ENCODE measurements around the gene MYOM3. TPM values are rescaled to one million over a fixed set of nuclear protein-coding genes. Genes with fewer than 3 reads are reported as not detected.

Gene MYOM3
- total RNA-seq, 2 donors from 2014 or later, result 0.11 to 0.15 TPM

- H3K36me3 Mint-ChIP-seq (ENCODE audit: low read depth), result no peaks in the 10 kb centered on the region
- no peak overlapping the region for H3K4me3 ChIP-seq (ENCODE audit: low read length)
Measured at GRCh38 chr1:24122776-24123175, 10.8 kb upstream of the MYOM3 start.

GRCh38 chr1:24121406-24121805 is 9.5 kb upstream of the MYOM3 start:
- Mint-ChIP-seq H3K27me3 (ENCODE audit: insufficient read depth) (no peaks in the 10 kb centered on the region), H3K4me3 (no peak overlapping the region), H3K9me3 (no peaks in the 10 kb centered on the region), H3K36me3 (ENCODE audit: low read depth) (no peaks in the 10 kb centered on the region), H3K27ac (no peak overlapping the region), H3K4me1 (peaks cover 5% of the 10 kb centered on the region)
- Histone ChIP-seq H3K4me3 (ENCODE audit: low read length) (no peak overlapping the region), H3K36me3 (ENCODE audit: control insufficient read depth, insufficient read depth, low read length) (no peaks in the 10 kb centered on the region), H3K27ac (ENCODE audit: low read depth, low read length) (no peak overlapping the region), H3K9ac (ENCODE audit: extremely low read depth, low read length, poor library complexity, severe bottlenecking) (no peak overlapping the region), H3K27me3 (ENCODE audit: control insufficient read depth, insufficient read depth, low read length, poor library complexity, severe bottlenecking) (no peaks in the 10 kb centered on the region), H3K9me3 (ENCODE audit: control insufficient read depth, low read length) (no peaks in the 10 kb centered on the region), H3K4me1 (ENCODE audit: control insufficient read depth, insufficient read depth, low read length) (no peaks in the 10 kb centered on the region)
- no peak for DNase-seq
- TF ChIP-seq, protein P1, sequence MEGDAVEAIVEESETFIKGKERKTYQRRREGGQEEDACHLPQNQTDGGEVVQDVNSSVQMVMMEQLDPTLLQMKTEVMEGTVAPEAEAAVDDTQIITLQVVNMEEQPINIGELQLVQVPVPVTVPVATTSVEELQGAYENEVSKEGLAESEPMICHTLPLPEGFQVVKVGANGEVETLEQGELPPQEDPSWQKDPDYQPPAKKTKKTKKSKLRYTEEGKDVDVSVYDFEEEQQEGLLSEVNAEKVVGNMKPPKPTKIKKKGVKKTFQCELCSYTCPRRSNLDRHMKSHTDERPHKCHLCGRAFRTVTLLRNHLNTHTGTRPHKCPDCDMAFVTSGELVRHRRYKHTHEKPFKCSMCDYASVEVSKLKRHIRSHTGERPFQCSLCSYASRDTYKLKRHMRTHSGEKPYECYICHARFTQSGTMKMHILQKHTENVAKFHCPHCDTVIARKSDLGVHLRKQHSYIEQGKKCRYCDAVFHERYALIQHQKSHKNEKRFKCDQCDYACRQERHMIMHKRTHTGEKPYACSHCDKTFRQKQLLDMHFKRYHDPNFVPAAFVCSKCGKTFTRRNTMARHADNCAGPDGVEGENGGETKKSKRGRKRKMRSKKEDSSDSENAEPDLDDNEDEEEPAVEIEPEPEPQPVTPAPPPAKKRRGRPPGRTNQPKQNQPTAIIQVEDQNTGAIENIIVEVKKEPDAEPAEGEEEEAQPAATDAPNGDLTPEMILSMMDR (conservative IDR thresholded peaks at IDR 0.05), result no peak
- 91 to 97% methylated on average over 5 to 14 of the region's 14 CpGs for WGBS, 2 experiments (ENCODE audit: insufficient coverage in 1 of 2, insufficient read length in 1 of 2)

More at GRCh38 chr1:24122776-24123175, 10.8 kb upstream of the MYOM3 start:
- Histone ChIP-seq H3K27ac (ENCODE audit: low read depth, low read length) (no peak overlapping the region), H3K9me3 (ENCODE audit: control insufficient read depth, low read length) (no peaks in the 10 kb centered on the region), H3K4me1 (ENCODE audit: control insufficient read depth, insufficient read depth, low read length) (no peaks in the 10 kb centered on the region), H3K36me3 (ENCODE audit: control insufficient read depth, insufficient read depth, low read length) (no peaks in the 10 kb centered on the region), H3K27me3 (ENCODE audit: control insufficient read depth, insufficient read depth, low read length, poor library complexity, severe bottlenecking) (no peaks in the 10 kb centered on the region), H3K9ac (ENCODE audit: extremely low read depth, low read length, poor library complexity, severe bottlenecking) (no peak overlapping the region)
- no peak for DNase-seq
- Mint-ChIP-seq H3K9me3 (no peaks in the 10 kb centered on the region), H3K27ac (no peak overlapping the region), H3K4me3 (no peak overlapping the region), H3K27me3 (ENCODE audit: insufficient read depth) (no peaks in the 10 kb centered on the region), H3K4me1 (peaks cover 5% of the 10 kb centered on the region)
- TF ChIP-seq, protein P1 (conservative IDR thresholded peaks at IDR 0.05), result no peak
- WGBS, 2 experiments (ENCODE audit: insufficient coverage in 1 of 2, insufficient read length in 1 of 2), result 93% methylated on average over 7 of the region's 7 CpGs

DNA sequence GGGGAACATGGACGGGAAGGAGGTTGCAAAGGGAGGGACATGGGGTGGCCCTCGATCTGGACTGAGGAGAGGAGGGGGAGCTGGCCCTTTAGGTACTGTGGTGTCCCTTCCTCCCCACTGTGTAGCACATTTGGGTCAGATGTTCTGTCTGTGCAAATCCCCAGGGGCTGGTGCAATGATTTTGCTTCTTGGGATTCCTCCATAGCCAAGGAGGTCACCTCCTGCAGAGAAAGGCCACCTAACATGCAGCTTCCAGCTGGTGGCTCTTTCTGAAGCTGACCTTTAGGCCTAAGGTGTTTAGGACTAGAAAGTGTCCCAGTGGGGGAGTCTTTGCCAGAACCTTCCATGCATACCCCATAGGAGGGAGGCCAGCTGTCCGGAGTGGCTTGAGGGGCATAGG is 9.0 kb upstream of the MYOM3 start:
- H3K27ac ChIP-seq (ENCODE audit: low read depth, low read length), result no peak overlapping the region
- 77 to 92% methylated on average over 2 to 3 of the region's 3 CpGs for WGBS, 2 experiments (ENCODE audit: insufficient coverage in 1 of 2, insufficient read length in 1 of 2)
- H3K4me1 ChIP-seq (ENCODE audit: control insufficient read depth, insufficient read depth, low read length), result no peaks in the 10 kb centered on the region
- H3K4me3 ChIP-seq (ENCODE audit: low read length), result no peak overlapping the region
- no peaks in the 10 kb centered on the region for H3K9me3 ChIP-seq (ENCODE audit: control insufficient read depth, low read length)
- H3K27me3 ChIP-seq (ENCODE audit: control insufficient read depth, insufficient read depth, low read length, poor library complexity, severe bottlenecking), result no peaks in the 10 kb centered on the region
- peaks cover 6% of the 10 kb centered on the region for H3K4me1 Mint-ChIP-seq
- H3K27ac Mint-ChIP-seq, result no peak overlapping the region
- H3K9ac ChIP-seq (ENCODE audit: extremely low read depth, low read length, poor library complexity, severe bottlenecking), result no peak overlapping the region
- no peaks in the 10 kb centered on the region for H3K36me3 ChIP-seq (ENCODE audit: control insufficient read depth, insufficient read depth, low read length)
- H3K9me3 Mint-ChIP-seq, result no peaks in the 10 kb centered on the region
- no peak for DNase-seq
- H3K27me3 Mint-ChIP-seq (ENCODE audit: insufficient read depth), result no peaks in the 10 kb centered on the region
- H3K36me3 Mint-ChIP-seq (ENCODE audit: low read depth), result no peaks in the 10 kb centered on the region
- H3K4me3 Mint-ChIP-seq, result no peak overlapping the region
- TF ChIP-seq, protein P1 (conservative IDR thresholded peaks at IDR 0.05), result no peak

Measured in endodermal cell (in vitro differentiated cells).